Measurements from ENCODE around the gene TES. TPM values are rescaled to one million over a fixed set of nuclear protein-coding genes. Genes with fewer than 3 reads are reported as not detected.
A peak's percentile ranks its signal among the peaks of the same experiment; 100 is the strongest.

The TES gene
- total RNA-seq, 1 donor from 2014 or later, result 232 TPM

GRCh38 chr7:116283595-116284204 lies 73.4 kb downstream of the TES start:
- Mint-ChIP-seq H3K36me3 (ENCODE audit: unreplicated experiment) (no peaks in the 10 kb centered on the region), H3K4me1 (ENCODE audit: unreplicated experiment) (peaks cover 26% of the 10 kb centered on the region), H3K4me3 (ENCODE audit: unreplicated experiment) (no peak overlapping the region), H3K27me3 (ENCODE audit: unreplicated experiment) (no peaks in the 10 kb centered on the region), H3K9me3 (ENCODE audit: unreplicated experiment) (no peaks in the 10 kb centered on the region), H3K27ac (ENCODE audit: unreplicated experiment) (no peak overlapping the region)
- no peak for TF ChIP-seq CTCF (IDR thresholded peaks at IDR 0.05)
- no peak for DNase-seq (ENCODE audit: extremely low spot score, unreplicated experiment)

- H3K27me3 Mint-ChIP-seq (ENCODE audit: unreplicated experiment), result no peaks in the 10 kb centered on the region
- H3K4me3 Mint-ChIP-seq (ENCODE audit: unreplicated experiment), result no peak overlapping the region
- no peak for DNase-seq (ENCODE audit: extremely low spot score, unreplicated experiment)
- peaks cover 20% of the 10 kb centered on the region for H3K4me1 Mint-ChIP-seq (ENCODE audit: unreplicated experiment)
- no peaks in the 10 kb centered on the region for H3K9me3 Mint-ChIP-seq (ENCODE audit: unreplicated experiment)
- H3K27ac Mint-ChIP-seq (ENCODE audit: unreplicated experiment), result peak overlapping the region; percentile 5
- no peaks in the 10 kb centered on the region for H3K36me3 Mint-ChIP-seq (ENCODE audit: unreplicated experiment)
- TF ChIP-seq CTCF (IDR thresholded peaks at IDR 0.05), result no peak
These were observed 74.1 kb downstream of the TES start for GRCh38 chr7:116284390-116284789.

- no peak for TF ChIP-seq CTCF (IDR thresholded peaks at IDR 0.05)
- H3K27me3 Mint-ChIP-seq (ENCODE audit: unreplicated experiment), result no peaks in the 10 kb centered on the region
- no peak for DNase-seq (ENCODE audit: extremely low spot score, unreplicated experiment)
- H3K4me1 Mint-ChIP-seq (ENCODE audit: unreplicated experiment), result peaks cover 19% of the 10 kb centered on the region
- H3K9me3 Mint-ChIP-seq (ENCODE audit: unreplicated experiment), result no peaks in the 10 kb centered on the region
- no peak overlapping the region for H3K27ac Mint-ChIP-seq (ENCODE audit: unreplicated experiment)
- H3K4me3 Mint-ChIP-seq (ENCODE audit: unreplicated experiment), result no peak overlapping the region
- H3K36me3 Mint-ChIP-seq (ENCODE audit: unreplicated experiment), result no peaks in the 10 kb centered on the region
These were observed 74.9 kb downstream of the TES start for GRCh38 chr7:116285252-116285651.

GRCh38 chr7:116290740-116291139 lies 80.4 kb downstream of the TES start:
- Mint-ChIP-seq H3K4me1 (ENCODE audit: unreplicated experiment) (peaks cover 10% of the 10 kb centered on the region), H3K36me3 (ENCODE audit: unreplicated experiment) (peaks cover 2% of the 10 kb centered on the region), H3K4me3 (ENCODE audit: unreplicated experiment) (no peak overlapping the region), H3K27me3 (ENCODE audit: unreplicated experiment) (no peaks in the 10 kb centered on the region), H3K27ac (ENCODE audit: unreplicated experiment) (no peak overlapping the region), H3K9me3 (ENCODE audit: unreplicated experiment) (peaks cover 11% of the 10 kb centered on the region)
- no peak for DNase-seq (ENCODE audit: extremely low spot score, unreplicated experiment)
- TF ChIP-seq CTCF (IDR thresholded peaks at IDR 0.05), result peak; percentile 21

- Mint-ChIP-seq H3K9me3 (ENCODE audit: unreplicated experiment) (peaks cover 17% of the 10 kb centered on the region), H3K27me3 (ENCODE audit: unreplicated experiment) (no peaks in the 10 kb centered on the region), H3K4me3 (ENCODE audit: unreplicated experiment) (no peak overlapping the region), H3K4me1 (ENCODE audit: unreplicated experiment) (peaks cover 7% of the 10 kb centered on the region), H3K27ac (ENCODE audit: unreplicated experiment) (no peak overlapping the region), H3K36me3 (ENCODE audit: unreplicated experiment) (peaks cover 9% of the 10 kb centered on the region)
- DNase-seq (ENCODE audit: extremely low spot score, unreplicated experiment), result no peak
- no peak for TF ChIP-seq CTCF (IDR thresholded peaks at IDR 0.05)
These were observed 81.6 kb downstream of the TES start for GRCh38 chr7:116291937-116292336.
